HuH-7 (cell line): ENCODE data around the gene CTAGE9.

Experiments
- DNase-seq: peaks from one replicate; pipeline ENCODE4 v3.0.0; 2011; ENCODE audit warnings: low spot score

The CTAGE9 gene

GRCh38 chr6:131669891-131670290 lies 40.9 kb downstream of the CTAGE9 start:
- DNase-seq, result no peak

DNA sequence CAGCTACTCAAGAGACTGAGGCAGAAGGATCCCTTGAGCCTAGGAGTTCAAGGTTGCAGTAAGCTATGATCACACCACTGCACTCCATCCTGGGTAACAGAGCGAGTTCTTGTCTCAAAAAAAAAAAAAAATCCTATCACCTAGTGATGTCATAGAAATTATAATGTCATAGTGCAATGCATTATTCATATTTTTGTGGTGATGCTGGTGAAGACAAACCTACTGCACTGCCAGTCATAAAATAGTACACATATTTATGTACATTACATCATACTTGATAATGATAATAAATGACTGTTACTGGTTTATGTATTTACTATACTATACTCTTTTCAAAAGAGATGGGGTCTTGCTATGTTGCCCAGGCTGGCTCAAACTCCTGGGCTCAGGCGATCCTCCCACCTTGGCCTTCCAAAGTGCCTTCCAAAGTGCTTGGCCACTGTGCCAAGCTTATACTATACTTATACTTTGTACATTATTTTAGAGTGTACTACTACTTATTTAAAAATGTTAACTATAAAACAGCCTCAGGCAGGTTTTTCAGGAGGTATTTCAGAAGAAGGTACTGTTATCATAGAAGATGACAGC lies 47.1 kb downstream of the CTAGE9 start:
- DNase-seq, result no peak

- no peak for DNase-seq
Observed at GRCh38 chr6:131660195-131660594, 50.6 kb downstream of the CTAGE9 start.
